ENCODE data around the gene ZSCAN1. TPM values are rescaled to one million over a fixed set of nuclear protein-coding genes. Genes with fewer than 3 reads are reported as not detected.
"Not testable (repeated sequence)": the region's sequence is repeated elsewhere in the genome, so short reads cannot be mapped to it uniquely, and the experiment has no call there.

ZSCAN1 gene
- 1 to 10 TPM in 5 of 8 experiments, under 1 TPM in 1, not detected in 2; 0.46 to 9.4 (median 8.1) TPM for total RNA-seq

- ATAC-seq (replicated peaks in 6 of 8) = peak in 7 of 8 experiments; percentile 73 to 96 (median 89)
- in situ Hi-C loops (cut with MboI; ENCODE audit: low pct_unique_long_range_greater_than_20kb in 2 of 9, low sequenced_read_pairs in 9 of 9, unreplicated experiment in 9 of 9) = no loop called here
- H3K4me1 ChIP-seq (replicated peaks in 1 of 2) = peaks cover 6 to 21% of the 10 kb centered on the region in 2 donors
- H3K27ac ChIP-seq = peak within 1 kb of the TSS; percentile 93 to 98
- 0 to 18% (median 12%) methylated on average over 3 to 27 of the region's 101 CpGs; no CpG with 5 or more reads in 5 of the 10 experiments for WGBS, 10 experiments
- H3K4me3 ChIP-seq = peak within 1 kb of the TSS; percentile 62 to 96 (median 78)
These were observed at the start of gene ZSCAN1 for GRCh38 chr19:58033741-58034476. Gene ZSCAN1, plus strand, starts transcription at chr19:58034025. Its CDS starts 3,812 bp downstream, at chr19:58037837.

- WGBS, 10 experiments = 60 to 100% (median 88%) methylated on average over 1 of the region's 1 CpG; no CpG with 5 or more reads in 4 of the 10 experiments
- ATAC-seq (replicated peaks in 6 of 8) = no peak
- no peaks in the 10 kb centered on the region for H3K4me1 ChIP-seq (replicated peaks in 1 of 2)
- in situ Hi-C loops (cut with MboI; ENCODE audit: low pct_unique_long_range_greater_than_20kb in 2 of 9, low sequenced_read_pairs in 9 of 9, unreplicated experiment in 9 of 9) = no loop called here
- no peak overlapping the region for H3K4me3 ChIP-seq
- H3K27ac ChIP-seq = no peak overlapping the region
These were observed 41.0 kb upstream of the ZSCAN1 start for GRCh38 chr19:57992841-57993240.

- 85 to 100% (median 99%) methylated on average over 1 to 4 of the region's 4 CpGs for WGBS, 10 experiments
- ATAC-seq (replicated peaks in 6 of 8) = no peak
- H3K4me3 ChIP-seq = no peak overlapping the region
- peaks cover 4 to 9% of the 10 kb centered on the region in 2 donors for H3K4me1 ChIP-seq (replicated peaks in 1 of 2)
- no peak overlapping the region for H3K27ac ChIP-seq
- in situ Hi-C loops (cut with MboI; ENCODE audit: low pct_unique_long_range_greater_than_20kb in 2 of 9, low sequenced_read_pairs in 9 of 9, unreplicated experiment in 9 of 9) = no loop called here
These were observed 33.1 kb upstream of the ZSCAN1 start for GRCh38 chr19:58000677-58001076.

- Histone ChIP-seq H3K27ac (peak overlapping the region; percentile 97 to 98), H3K4me3 (peak overlapping the region; percentile 80 to 98 (median 82)), H3K4me1 (replicated peaks in 1 of 2) (peaks cover 4 to 9% of the 10 kb centered on the region in 2 donors)
- in situ Hi-C loops (cut with MboI; ENCODE audit: low pct_unique_long_range_greater_than_20kb in 2 of 9, low sequenced_read_pairs in 9 of 9, unreplicated experiment in 9 of 9) = no loop called here
- 0 to 23% (median 4%) methylated on average over 1 to 14 of the region's 23 CpGs; no CpG with 5 or more reads in 2 of the 10 experiments for WGBS, 10 experiments
- peak in 6 of 8 experiments; percentile 4 to 19 (median 10) for ATAC-seq (replicated peaks in 6 of 8)
These were observed 31.9 kb upstream of the ZSCAN1 start for GRCh38 chr19:58001895-58002369.

GRCh38 chr19:58002384-58003173, 31.2 kb upstream of the ZSCAN1 start, which contains the start of gene ZNF606:
Gene ZNF606, minus strand, starts transcription at chr19:58002820. Its CDS starts 1,501 bp downstream, at chr19:58001319.
- in situ Hi-C loops (cut with MboI; ENCODE audit: low pct_unique_long_range_greater_than_20kb in 2 of 9, low sequenced_read_pairs in 9 of 9, unreplicated experiment in 9 of 9) = no loop called here
- 0 to 2% (median 0%) methylated on average over 2 to 16 of the region's 91 CpGs; no CpG with 5 or more reads in 5 of the 10 experiments for WGBS, 10 experiments

GRCh38 chr19:58003174-58003828, 30.5 kb upstream of the ZSCAN1 start:
- 14 to 100% (median 56%) methylated on average over 1 to 17 of the region's 31 CpGs; no CpG with 5 or more reads in 2 of the 10 experiments for WGBS, 10 experiments

More at GRCh38 chr19:58002384-58003173, 31.2 kb upstream of the ZSCAN1 start, which contains the start of gene ZNF606:
- Histone ChIP-seq H3K27ac (peak within 1 kb of the TSS; percentile 97 to 98), H3K4me1 (replicated peaks in 1 of 2) (peaks cover 4 to 9% of the 10 kb centered on the region in 2 donors), H3K4me3 (peak within 1 kb of the TSS; percentile 80 to 98 (median 82))
- ATAC-seq (replicated peaks in 6 of 8) = peak; percentile 96 to 100 (median 98)

GRCh38 chr19:58007285-58007684, 26.5 kb upstream of the ZSCAN1 start:
- no peak overlapping the region for H3K27ac ChIP-seq
- no peak for ATAC-seq (replicated peaks in 6 of 8)
- WGBS, 10 experiments = 40 to 100% (median 88%) methylated on average over 1 of the region's 1 CpG; no CpG with 5 or more reads in 6 of the 10 experiments
- H3K4me3 ChIP-seq = no peak overlapping the region
- in situ Hi-C loops (cut with MboI; ENCODE audit: low pct_unique_long_range_greater_than_20kb in 2 of 9, low sequenced_read_pairs in 9 of 9, unreplicated experiment in 9 of 9) = no loop called here
- peaks cover 4 to 9% of the 10 kb centered on the region in 2 donors for H3K4me1 ChIP-seq (replicated peaks in 1 of 2)

More at GRCh38 chr19:58003174-58003828, 30.5 kb upstream of the ZSCAN1 start:
- peak overlapping the region; percentile 80 to 98 (median 82) for H3K4me3 ChIP-seq
- H3K27ac ChIP-seq = peak overlapping the region; percentile 97 to 98
- ATAC-seq (replicated peaks in 6 of 8) = peak in 3 of 8 experiments; percentile 6 to 9 (median 8)
- in situ Hi-C loops (cut with MboI; ENCODE audit: low pct_unique_long_range_greater_than_20kb in 2 of 9, low sequenced_read_pairs in 9 of 9, unreplicated experiment in 9 of 9) = no loop called here
- H3K4me1 ChIP-seq (replicated peaks in 1 of 2) = peaks cover 4 to 9% of the 10 kb centered on the region in 2 donors

GRCh38 chr19:58008877-58009276, 24.9 kb upstream of the ZSCAN1 start:
- peak overlapping the region in 1 of 5 donors; percentile 40 for H3K4me3 ChIP-seq
- 45 to 100% (median 91%) methylated on average over 2 to 5 of the region's 10 CpGs; no CpG with 5 or more reads in 4 of the 10 experiments for WGBS, 10 experiments
- in situ Hi-C loops (cut with MboI; ENCODE audit: low pct_unique_long_range_greater_than_20kb in 2 of 9, low sequenced_read_pairs in 9 of 9, unreplicated experiment in 9 of 9); ATAC-seq (replicated peaks in 6 of 8); H3K4me1 ChIP-seq (replicated peaks in 1 of 2); H3K27ac ChIP-seq: not testable (repeated sequence)

- no peak for ATAC-seq (replicated peaks in 6 of 8)
- in situ Hi-C loops (cut with MboI; ENCODE audit: low pct_unique_long_range_greater_than_20kb in 2 of 9, low sequenced_read_pairs in 9 of 9, unreplicated experiment in 9 of 9) = no loop called here
- Histone ChIP-seq H3K4me3 (peak overlapping the region in 1 of 5 donors; percentile 40), H3K27ac (no peak overlapping the region), H3K4me1 (replicated peaks in 1 of 2) (no peaks in the 10 kb centered on the region)
- 0 to 100% (median 80%) methylated on average over 1 to 12 of the region's 21 CpGs; no CpG with 5 or more reads in 3 of the 10 experiments for WGBS, 10 experiments
These were observed 24.5 kb upstream of the ZSCAN1 start for GRCh38 chr19:58009301-58009665.

GRCh38 chr19:58009666-58010301, 24.0 kb upstream of the ZSCAN1 start:
- no peaks in the 10 kb centered on the region for H3K4me1 ChIP-seq (replicated peaks in 1 of 2)
- H3K4me3 ChIP-seq = peak overlapping the region in 1 of 5 donors; percentile 40
- peak in 5 of 8 experiments; percentile 38 to 99 (median 96) for ATAC-seq (replicated peaks in 6 of 8)
- no peak overlapping the region for H3K27ac ChIP-seq
- in situ Hi-C loops (cut with MboI; ENCODE audit: low pct_unique_long_range_greater_than_20kb in 2 of 9, low sequenced_read_pairs in 9 of 9, unreplicated experiment in 9 of 9) = no loop called here
- WGBS, 10 experiments = 46 to 100% (median 98%) methylated on average over 2 to 10 of the region's 41 CpGs; no CpG with 5 or more reads in 6 of the 10 experiments

- no peaks in the 10 kb centered on the region for H3K4me1 ChIP-seq (replicated peaks in 1 of 2)
- no peak overlapping the region for H3K27ac ChIP-seq
- in situ Hi-C loops (cut with MboI; ENCODE audit: low pct_unique_long_range_greater_than_20kb in 2 of 9, low sequenced_read_pairs in 9 of 9, unreplicated experiment in 9 of 9) = no loop called here
- H3K4me3 ChIP-seq = no peak overlapping the region
- ATAC-seq (replicated peaks in 6 of 8) = no peak
- 80 to 94% (median 81%) methylated on average over 3 to 12 of the region's 22 CpGs; no CpG with 5 or more reads in 7 of the 10 experiments for WGBS, 10 experiments
These were observed 23.3 kb upstream of the ZSCAN1 start for GRCh38 chr19:58010507-58010906.

- ATAC-seq (replicated peaks in 6 of 8) = no peak
- in situ Hi-C loops (cut with MboI; ENCODE audit: low pct_unique_long_range_greater_than_20kb in 2 of 9, low sequenced_read_pairs in 9 of 9, unreplicated experiment in 9 of 9) = no loop called here
- H3K4me1 ChIP-seq (replicated peaks in 1 of 2) = no peaks in the 10 kb centered on the region
- H3K27ac ChIP-seq = no peak overlapping the region
- WGBS, 10 experiments = 0 to 92% (median 37%) methylated on average over 2 to 5 of the region's 5 CpGs
- H3K4me3 ChIP-seq = no peak overlapping the region
These were observed 19.7 kb upstream of the ZSCAN1 start for GRCh38 chr19:58014141-58014540.

All from motor neuron (in vitro differentiated cells).